CD4-positive, alpha-beta T cell treated with Interleukin-15 for 1 hour (primary cell): ENCODE data around the gene ARHGAP45.
A peak's percentile ranks its signal among the peaks of the same experiment; 100 is the strongest.
"Not testable (repeated sequence)": the region's sequence is repeated elsewhere in the genome, so short reads cannot be mapped to it uniquely, and the experiment has no call there.

Source experiments
- DNase-seq: peaks from one replicate; pipeline ENCODE4 v3.0.0-alpha.2; 2020

Gene ARHGAP45

GRCh38 chr19:1117654-1118053, 50.7 kb downstream of the ARHGAP45 start:
- no peak for DNase-seq

- no peak for DNase-seq
Measured at GRCh38 chr19:1118999-1119398, 52.0 kb downstream of the ARHGAP45 start.

GRCh38 chr19:1119475-1120217, 52.7 kb downstream of the ARHGAP45 start:
- no peak for DNase-seq

- no peak for DNase-seq
Measured at GRCh38 chr19:1121395-1121794, 54.4 kb downstream of the ARHGAP45 start.

- no peak for DNase-seq
Measured at GRCh38 chr19:1122021-1122971, 55.3 kb downstream of the ARHGAP45 start.

GRCh38 chr19:1122972-1123363, 56.0 kb downstream of the ARHGAP45 start:
- peak; percentile 44 for DNase-seq

GRCh38 chr19:1123381-1123780, 56.4 kb downstream of the ARHGAP45 start:
- DNase-seq: no peak

- no peak for DNase-seq
Measured at GRCh38 chr19:1123885-1124677, 57.1 kb downstream of the ARHGAP45 start.

GRCh38 chr19:1125601-1126467, 58.9 kb downstream of the ARHGAP45 start:
- DNase-seq: no peak

- DNase-seq: no peak
Measured at GRCh38 chr19:1126984-1127760, 60.2 kb downstream of the ARHGAP45 start.

- DNase-seq: no peak
Measured at GRCh38 chr19:1128106-1128505, 61.1 kb downstream of the ARHGAP45 start.

GRCh38 chr19:1129084-1129483, 62.1 kb downstream of the ARHGAP45 start:
- DNase-seq: not testable (repeated sequence)

- DNase-seq: no peak
Measured at GRCh38 chr19:1129535-1129934, 62.6 kb downstream of the ARHGAP45 start.

GRCh38 chr19:1130771-1131717, 64.1 kb downstream of the ARHGAP45 start:
- DNase-seq: peak; percentile 28

GRCh38 chr19:1131718-1132551, 65.0 kb downstream of the ARHGAP45 start:
- peak; percentile 88 for DNase-seq

- DNase-seq: peak; percentile 55
Measured at GRCh38 chr19:1132552-1133383, 65.8 kb downstream of the ARHGAP45 start.

GRCh38 chr19:1133471-1133929, 66.5 kb downstream of the ARHGAP45 start:
- peak; percentile 85 for DNase-seq

GRCh38 chr19:1134431-1134830, 67.5 kb downstream of the ARHGAP45 start:
- no peak for DNase-seq
